HFFc6 (cell line): ENCODE results near the gene OR6J1. TPM values are rescaled to one million over a fixed set of nuclear protein-coding genes. Genes with fewer than 3 reads are reported as not detected.
"Not testable (repeated sequence)": the region's sequence is repeated elsewhere in the genome, so short reads cannot be mapped to it uniquely, and the experiment has no call there.

Source experiments
- DNase-seq: peaks from one replicate; pipeline ENCODE4 v3.0.0-alpha.2; 2018
- H3K27ac Mint-ChIP-seq: 2 replicates; pipeline ENCODE4 v1.8.0; 2020; ENCODE audit warnings: mild to moderate bottlenecking, mixed read lengths
- H3K27me3 Mint-ChIP-seq: 2 replicates; pipeline ENCODE4 v1.8.0; 2021; ENCODE audit warnings: mild to moderate bottlenecking, moderate library complexity, mixed read lengths; ENCODE audit not compliant: insufficient read depth
- H3K36me3 Mint-ChIP-seq: 2 replicates; pipeline ENCODE4 v1.8.0; 2021; ENCODE audit warnings: low read depth, mixed read lengths
- H3K4me1 Mint-ChIP-seq: 2 replicates; pipeline ENCODE4 v1.8.0; 2020; ENCODE audit warnings: low read depth, mixed read lengths
- H3K4me3 Mint-ChIP-seq: 2 replicates; pipeline ENCODE4 v1.8.0; 2020; ENCODE audit warnings: mild to moderate bottlenecking, moderate library complexity, mixed read lengths
- H3K9me3 Mint-ChIP-seq: 2 replicates; pipeline ENCODE4 v1.8.0; 2020; ENCODE audit warnings: mild to moderate bottlenecking, mixed read lengths
- total RNA-seq, 6 experiments: library from RNA; stranded (reverse); fragmentation: NEBNext Ultra II Directional; extraction: Animal tissue kit (Norgen Biotek cat#: 25700); gene quantifications; 2 replicates in 1 of 6; 3 replicates in 5 of 6; pipeline ENCODE4 v1.2.3, GENCODE V29; 2021
- TF ChIP-seq, protein P1 (sequence below): fragments of 200-600 bp; sonication (generic); IDR thresholded peaks from 2 replicates; pipeline ENCODE4 v1.5.0; 2021; ENCODE audit warnings: antibody characterized with exemption, mild to moderate bottlenecking

Gene OR6J1
- total RNA-seq, 6 experiments from 2014 or later: not detected

DNA sequence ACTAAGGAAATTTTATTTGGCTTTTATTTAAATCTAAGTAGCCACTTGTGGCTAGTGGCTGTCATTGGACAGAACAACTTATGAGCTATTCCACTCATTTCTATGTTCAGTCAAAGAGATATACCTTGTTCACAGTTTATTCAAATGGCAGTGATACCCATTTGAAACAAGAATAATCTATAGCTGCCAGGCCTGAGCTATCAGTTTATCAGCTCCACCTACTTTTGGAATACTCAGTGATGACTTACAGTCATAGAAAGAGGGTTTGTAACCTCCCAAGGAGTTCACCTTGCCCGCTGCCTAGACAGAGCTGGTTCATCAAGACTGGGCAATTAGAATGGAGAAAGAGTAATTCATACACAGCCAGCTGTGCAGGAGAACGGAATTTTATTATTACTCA lies 50.6 kb downstream of the OR6J1 start:
- TF ChIP-seq, protein P1, sequence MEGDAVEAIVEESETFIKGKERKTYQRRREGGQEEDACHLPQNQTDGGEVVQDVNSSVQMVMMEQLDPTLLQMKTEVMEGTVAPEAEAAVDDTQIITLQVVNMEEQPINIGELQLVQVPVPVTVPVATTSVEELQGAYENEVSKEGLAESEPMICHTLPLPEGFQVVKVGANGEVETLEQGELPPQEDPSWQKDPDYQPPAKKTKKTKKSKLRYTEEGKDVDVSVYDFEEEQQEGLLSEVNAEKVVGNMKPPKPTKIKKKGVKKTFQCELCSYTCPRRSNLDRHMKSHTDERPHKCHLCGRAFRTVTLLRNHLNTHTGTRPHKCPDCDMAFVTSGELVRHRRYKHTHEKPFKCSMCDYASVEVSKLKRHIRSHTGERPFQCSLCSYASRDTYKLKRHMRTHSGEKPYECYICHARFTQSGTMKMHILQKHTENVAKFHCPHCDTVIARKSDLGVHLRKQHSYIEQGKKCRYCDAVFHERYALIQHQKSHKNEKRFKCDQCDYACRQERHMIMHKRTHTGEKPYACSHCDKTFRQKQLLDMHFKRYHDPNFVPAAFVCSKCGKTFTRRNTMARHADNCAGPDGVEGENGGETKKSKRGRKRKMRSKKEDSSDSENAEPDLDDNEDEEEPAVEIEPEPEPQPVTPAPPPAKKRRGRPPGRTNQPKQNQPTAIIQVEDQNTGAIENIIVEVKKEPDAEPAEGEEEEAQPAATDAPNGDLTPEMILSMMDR: no peak
- H3K27me3 Mint-ChIP-seq: no peaks in the 10 kb centered on the region; the same call in none of the 2 replicates
- peaks cover 22% of the 10 kb centered on the region for H3K4me1 Mint-ChIP-seq
- no peak overlapping the region for H3K27ac Mint-ChIP-seq
- no peak for DNase-seq
- peaks cover 4% of the 10 kb centered on the region for H3K36me3 Mint-ChIP-seq
- no peaks in the 10 kb centered on the region for H3K9me3 Mint-ChIP-seq
- no peak overlapping the region for H3K4me3 Mint-ChIP-seq

DNA sequence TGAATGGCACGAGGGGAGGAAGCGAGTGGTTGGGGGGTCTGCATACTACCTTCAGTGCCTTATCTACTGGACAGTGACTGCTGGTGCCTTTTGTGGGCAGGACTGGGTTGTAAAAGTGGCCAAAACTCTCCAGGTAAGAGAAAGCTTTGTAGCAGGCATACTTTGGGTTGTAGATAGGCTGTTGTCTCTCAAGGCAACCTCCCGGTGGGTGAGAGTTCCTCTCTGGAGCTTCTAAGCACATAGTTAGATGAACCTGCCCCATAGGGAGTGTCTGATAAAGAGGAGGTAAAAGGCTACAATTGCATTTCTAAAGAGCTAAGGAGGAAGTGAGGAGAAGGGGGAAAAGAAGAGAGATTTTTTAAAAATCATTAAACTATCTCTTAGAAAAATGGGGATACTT lies 51.0 kb downstream of the OR6J1 start:
- H3K27me3 Mint-ChIP-seq: no peaks in the 10 kb centered on the region; the same call in none of the 2 replicates
- DNase-seq: no peak
- no peak overlapping the region for H3K4me3 Mint-ChIP-seq
- H3K4me1 Mint-ChIP-seq: peaks cover 23% of the 10 kb centered on the region
- H3K9me3 Mint-ChIP-seq: no peaks in the 10 kb centered on the region
- H3K27ac Mint-ChIP-seq: no peak overlapping the region
- TF ChIP-seq, protein P1: no peak
- peaks cover 9% of the 10 kb centered on the region for H3K36me3 Mint-ChIP-seq

DNA sequence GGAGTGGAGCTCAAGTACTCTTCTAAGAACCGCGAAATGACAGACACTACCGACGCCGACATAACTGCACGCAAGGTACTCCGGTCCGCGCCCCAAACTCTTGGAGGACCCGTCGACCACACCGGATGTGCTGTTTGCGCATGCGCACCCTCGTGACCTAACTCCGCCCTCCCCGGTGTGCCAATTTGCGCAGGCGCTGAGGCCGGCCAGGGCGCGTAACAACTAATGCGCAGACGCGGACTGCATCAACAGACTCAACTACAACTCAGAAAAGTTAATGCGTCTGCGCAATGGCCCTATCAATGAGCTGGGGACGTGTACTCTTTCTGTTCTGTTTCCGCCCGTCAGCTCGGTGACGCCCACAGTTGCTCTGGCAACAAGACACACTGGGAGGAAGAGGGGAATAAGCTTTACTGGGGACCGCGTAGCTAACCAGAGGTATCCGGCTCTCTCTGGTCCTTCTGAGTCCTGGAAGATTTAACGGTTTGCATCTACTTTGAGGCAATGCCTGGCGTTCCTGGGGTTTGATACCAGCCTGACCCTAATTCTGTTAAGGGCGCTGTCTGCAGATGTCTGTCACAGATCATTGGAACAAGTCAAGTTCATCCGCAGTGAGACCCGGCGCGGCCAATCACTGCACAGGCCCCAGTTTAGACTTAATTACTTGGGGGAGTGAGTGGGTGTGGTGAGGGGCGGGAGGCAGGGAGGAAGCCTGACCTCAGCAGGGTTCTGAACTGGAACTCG lies 54.9 kb downstream of the OR6J1 start, which contains the start of gene DAD1:
Gene DAD1 (minus strand): TSS at position 129 of the 744 bp plus-strand sequence. CDS start 67 bp downstream, at position 62.
- Mint-ChIP-seq H3K9me3 (no peaks in the 10 kb centered on the region), H3K27ac (peak within 1 kb of the TSS; percentile 100)

DNA sequence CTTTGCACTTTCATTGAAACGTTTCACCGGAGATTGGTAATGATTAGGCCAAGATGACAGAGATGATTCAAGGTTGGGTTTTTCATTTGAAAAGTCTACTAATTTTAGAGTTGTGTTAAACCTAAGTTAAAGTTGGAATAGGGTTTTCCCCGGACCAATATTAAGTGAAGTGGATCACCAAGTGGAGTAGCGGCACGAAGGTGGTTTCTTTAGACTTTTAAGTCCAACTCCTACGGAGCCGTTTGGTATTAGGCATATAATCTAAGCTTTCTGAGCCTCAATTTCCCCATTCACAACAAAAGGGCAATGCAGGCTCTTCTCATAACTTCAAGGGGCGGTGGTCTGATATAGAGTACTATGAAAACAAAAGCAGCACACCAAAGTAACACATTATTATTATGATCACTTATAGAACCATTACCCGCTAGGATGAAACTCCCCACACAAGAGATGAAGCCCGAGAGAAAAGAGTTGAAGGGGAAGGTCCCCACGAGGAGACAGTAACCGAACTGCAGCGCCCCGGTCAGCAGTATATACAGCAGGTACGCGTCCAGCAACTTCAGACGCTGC lies 55.5 kb downstream of the OR6J1 start:
- Mint-ChIP-seq H3K36me3 (peaks cover 30% of the 10 kb centered on the region), H3K9me3 (no peaks in the 10 kb centered on the region), H3K4me3 (peak overlapping the region; percentile 96), H3K4me1 (peaks cover 47% of the 10 kb centered on the region), H3K27me3 (no peaks in the 10 kb centered on the region), H3K27ac (peak overlapping the region; percentile 100)
- TF ChIP-seq, protein P1: no peak
- no peak for DNase-seq

More for the DNA sequence above, 54.9 kb downstream of the OR6J1 start, which contains the start of gene DAD1:
- DNase-seq: peak; percentile 100
- H3K4me1 Mint-ChIP-seq: peaks cover 45% of the 10 kb centered on the region
- peaks cover 30% of the 10 kb centered on the region for H3K36me3 Mint-ChIP-seq
- peak within 1 kb of the TSS; percentile 96 for H3K4me3 Mint-ChIP-seq
- TF ChIP-seq, protein P1: no peak
- no peaks in the 10 kb centered on the region; the same call in 1 of the 2 replicates for H3K27me3 Mint-ChIP-seq

DNA sequence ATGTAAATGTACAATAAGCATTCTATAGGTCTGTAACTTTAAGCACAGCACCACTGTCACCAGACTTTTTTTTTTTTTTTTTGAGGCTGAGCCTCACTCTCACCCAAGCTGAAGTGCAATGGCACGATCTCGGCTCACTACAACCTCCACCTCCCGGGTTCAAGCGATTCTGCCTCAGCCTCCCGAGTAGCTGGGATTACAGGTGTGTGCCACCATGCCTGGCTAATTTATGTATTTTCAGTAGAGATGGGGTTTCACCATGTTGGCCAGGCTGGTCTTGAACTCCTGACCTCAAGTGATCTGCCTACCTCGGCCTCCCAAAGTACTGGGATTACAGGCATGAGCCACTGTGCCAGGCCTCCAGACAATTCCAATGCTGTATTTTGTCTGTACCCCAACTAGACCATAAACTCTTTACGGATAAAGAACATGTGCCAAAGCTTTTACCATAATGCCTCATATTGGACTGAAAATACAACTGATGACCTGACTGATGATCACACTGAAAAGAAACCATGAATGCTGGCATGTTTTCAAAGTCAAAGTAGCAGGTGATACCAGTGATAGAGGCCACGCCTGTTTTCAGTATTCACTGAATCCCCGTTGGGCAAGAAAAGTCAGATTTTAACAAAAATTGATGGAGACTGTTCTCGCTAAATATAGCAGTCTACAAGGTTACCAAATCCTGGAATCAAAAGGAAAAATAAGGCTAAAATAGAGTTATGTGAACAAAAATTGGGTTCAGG lies 56.3 kb downstream of the OR6J1 start:
- not testable (repeated sequence) for H3K27me3 Mint-ChIP-seq, H3K9me3 Mint-ChIP-seq, DNase-seq
- H3K4me1 Mint-ChIP-seq: peaks cover 54% of the 10 kb centered on the region
- peak overlapping the region; percentile 96 for H3K4me3 Mint-ChIP-seq
- peak overlapping the region; percentile 100 for H3K27ac Mint-ChIP-seq
- peaks cover 30% of the 10 kb centered on the region for H3K36me3 Mint-ChIP-seq
